ENCODE data around the gene LANCL2. TPM values are rescaled to one million over a fixed set of nuclear protein-coding genes. Genes with fewer than 3 reads are reported as not detected.
A peak's percentile ranks its signal among the peaks of the same experiment; 100 is the strongest.
"Not testable (repeated sequence)": the region's sequence is repeated elsewhere in the genome, so short reads cannot be mapped to it uniquely, and the experiment has no call there.

LANCL2 gene
- total RNA-seq, 1 experiment from 2014 or later: 10.0 TPM

GRCh38 chr7:55415173-55415778 lies 50.1 kb downstream of the LANCL2 start:
- Histone ChIP-seq H4K20me1 (ENCODE audit: insufficient read depth) (no peaks in the 10 kb centered on the region), H3K36me3 (ENCODE audit: control insufficient read depth in 1 of 2, insufficient read depth in 2 of 2, low read length in 2 of 2) (no peaks in the 10 kb centered on the region), H3K9me3 (ENCODE audit: control insufficient read depth in 1 of 2, insufficient read depth in 1 of 2, low read depth in 1 of 2, low read length in 2 of 2) (no peaks in the 10 kb centered on the region), H3K4me2 (ENCODE audit: low read length) (no peak overlapping the region), H3K9ac (ENCODE audit: low read length) (no peak overlapping the region), H3K27ac (ENCODE audit: low read depth, low read length) (no peak overlapping the region), H3K4me3 (replicated peaks in 1 of 2; ENCODE audit: low read depth in 1 of 2, low read length in 2 of 2) (no peak overlapping the region), H3K9me2 (ENCODE audit: insufficient read depth) (no peaks in the 10 kb centered on the region), H2AFZ (ENCODE audit: low read depth, low read length, poor library complexity, severe bottlenecking) (no peak overlapping the region), H3K4me1 (ENCODE audit: control insufficient read depth in 1 of 2, insufficient read depth in 2 of 2, low read length in 2 of 2) (no peaks in the 10 kb centered on the region), H3K27me3 (ENCODE audit: insufficient read depth, low read length) (no peaks in the 10 kb centered on the region), H3K79me2 (ENCODE audit: insufficient read depth, low read length) (no peaks in the 10 kb centered on the region)
- ATAC-seq: peak; percentile 95
- intact Hi-C loops (cut with micrococcal nuclease): loop anchor here (1.0 to 2.0 kb wide), 2 partner anchors 135 to 642 kb away; no protein-coding TSS in a partner anchor
- no TSS peak for BruUV-seq (replicated peaks)
- no peak for TF ChIP-seq EZH2phosphoT487 (IDR thresholded peaks at IDR 0.05; ENCODE audit: borderline replicate concordance)
- peak; percentile 66 for TF ChIP-seq RAD21 (IDR thresholded peaks at IDR 0.05; ENCODE audit: low read depth)
- TF ChIP-seq, protein P1, sequence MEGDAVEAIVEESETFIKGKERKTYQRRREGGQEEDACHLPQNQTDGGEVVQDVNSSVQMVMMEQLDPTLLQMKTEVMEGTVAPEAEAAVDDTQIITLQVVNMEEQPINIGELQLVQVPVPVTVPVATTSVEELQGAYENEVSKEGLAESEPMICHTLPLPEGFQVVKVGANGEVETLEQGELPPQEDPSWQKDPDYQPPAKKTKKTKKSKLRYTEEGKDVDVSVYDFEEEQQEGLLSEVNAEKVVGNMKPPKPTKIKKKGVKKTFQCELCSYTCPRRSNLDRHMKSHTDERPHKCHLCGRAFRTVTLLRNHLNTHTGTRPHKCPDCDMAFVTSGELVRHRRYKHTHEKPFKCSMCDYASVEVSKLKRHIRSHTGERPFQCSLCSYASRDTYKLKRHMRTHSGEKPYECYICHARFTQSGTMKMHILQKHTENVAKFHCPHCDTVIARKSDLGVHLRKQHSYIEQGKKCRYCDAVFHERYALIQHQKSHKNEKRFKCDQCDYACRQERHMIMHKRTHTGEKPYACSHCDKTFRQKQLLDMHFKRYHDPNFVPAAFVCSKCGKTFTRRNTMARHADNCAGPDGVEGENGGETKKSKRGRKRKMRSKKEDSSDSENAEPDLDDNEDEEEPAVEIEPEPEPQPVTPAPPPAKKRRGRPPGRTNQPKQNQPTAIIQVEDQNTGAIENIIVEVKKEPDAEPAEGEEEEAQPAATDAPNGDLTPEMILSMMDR (IDR thresholded peaks at IDR 0.05 in 2 of 3, conservative IDR thresholded peaks at IDR 0.05 in 1 of 3; ENCODE audit: borderline replicate concordance in 1 of 3, insufficient read depth in 1 of 3, low read depth in 2 of 3, low read length in 2 of 3): peak; percentile 62 to 84 (median 65)
- no peak for TF ChIP-seq SRF (IDR thresholded peaks at IDR 0.05; ENCODE audit: low read depth)
- no peak for TF ChIP-seq YY1 (IDR thresholded peaks at IDR 0.05; ENCODE audit: extremely low read depth, insufficient replicate concordance, low read depth, low read length)
- ChIA-PET RAD21 (ENCODE audit: low non-redundant PET in 1 of 2, low total read pairs in 2 of 2, uncharacterized antibody in 2 of 2, unreplicated experiment in 2 of 2) (interaction anchor here in 1 of 2 experiments (0.6 kb wide), 1 partner anchor 10 kb away, joined by 5 read pairs; no protein-coding TSS in a partner anchor), POLR2A (interaction anchor here (0.7 to 0.9 kb wide), 2 partner anchors 12 to 674 kb away, joined by 3 to 4 read pairs; no protein-coding TSS in a partner anchor), CTCF (interaction anchor here (0.7 to 3.1 kb wide), 10 partner anchors 8 to 555 kb away, joined by 3 to 24 read pairs (median 4); no protein-coding TSS in a partner anchor)
- DNase-seq (ENCODE audit: low read depth, low spot score): peak; percentile 43

- H3K79me2 ChIP-seq (ENCODE audit: insufficient read depth, low read length); H4K20me1 ChIP-seq (ENCODE audit: insufficient read depth); H3K4me3 ChIP-seq (replicated peaks in 1 of 2; ENCODE audit: low read depth in 1 of 2, low read length in 2 of 2); H3K27me3 ChIP-seq (ENCODE audit: insufficient read depth, low read length); H3K4me1 ChIP-seq (ENCODE audit: control insufficient read depth in 1 of 2, insufficient read depth in 2 of 2, low read length in 2 of 2); H3K9me2 ChIP-seq (ENCODE audit: insufficient read depth); ATAC-seq; intact Hi-C loops (cut with micrococcal nuclease); H3K9me3 ChIP-seq (ENCODE audit: control insufficient read depth in 1 of 2, insufficient read depth in 1 of 2, low read depth in 1 of 2, low read length in 2 of 2); H3K27ac ChIP-seq (ENCODE audit: low read depth, low read length); H2AFZ ChIP-seq (ENCODE audit: low read depth, low read length, poor library complexity, severe bottlenecking); BruUV-seq (replicated peaks); H3K36me3 ChIP-seq (ENCODE audit: control insufficient read depth in 1 of 2, insufficient read depth in 2 of 2, low read length in 2 of 2); H3K9ac ChIP-seq (ENCODE audit: low read length); POLR2A ChIA-PET; DNase-seq (ENCODE audit: low read depth, low spot score); H3K4me2 ChIP-seq (ENCODE audit: low read length): not testable (repeated sequence)
- CTCF ChIA-PET: interaction anchor here (0.7 kb wide), 1 partner anchor 134 kb away, joined by 3 read pairs; no protein-coding TSS in a partner anchor
- RAD21 ChIA-PET (ENCODE audit: low non-redundant PET in 1 of 2, low total read pairs in 2 of 2, uncharacterized antibody in 2 of 2, unreplicated experiment in 2 of 2): interaction anchor here in 1 of 2 experiments (0.6 kb wide), 1 partner anchor 43 kb away, joined by 4 read pairs; no protein-coding TSS in a partner anchor
Measured at GRCh38 chr7:55417456-55417855, 52.3 kb downstream of the LANCL2 start.

All from HCT116 (cell line).